Measurements from ENCODE around the gene TSG101.
A peak's percentile ranks its signal among the peaks of the same experiment; 100 is the strongest.

- TF ChIP-seq POLR2A (IDR thresholded peaks at IDR 0.05) (no peak), CTCF (IDR thresholded peaks at IDR 0.05) (peak; percentile 12 to 14), EP300 (IDR thresholded peaks at IDR 0.05) (no peak)
These were observed 13.7 kb upstream of the TSG101 start for GRCh38 chr11:18540207-18541009.

Measured in suprapubic skin (tissue), 3 donors.